Liver (tissue), 9 donors: Measurements from ENCODE around the gene NOSIP. TPM values are rescaled to one million over a fixed set of nuclear protein-coding genes. Genes with fewer than 3 reads are reported as not detected.

ENCODE experiments used
- DNase-seq: peaks from one replicate; pipeline ENCODE4 v3.0.0-alpha.2; 2017; ENCODE audit warnings: low spot score
- H3K27ac ChIP-seq, 2 donors: one replicate each; pipeline ENCODE4 v1.7.0; 2013; ENCODE audit warnings: inconsistent platforms in 2 of 2, low read length in 2 of 2, control low read depth in 1 of 2, low read depth in 1 of 2, mild to moderate bottlenecking in 1 of 2
- H3K27me3 ChIP-seq, 4 donors: one replicate each; pipeline versions ENCODE4 v1.6.1 to v1.7.0; 2013; ENCODE audit warnings: low read length in 3 of 4, inconsistent platforms in 1 of 4, mild to moderate bottlenecking in 1 of 4, moderate library complexity in 1 of 4; ENCODE audit not compliant: control insufficient read depth in 4 of 4, insufficient read depth in 4 of 4
- H3K36me3 ChIP-seq, 4 donors: one replicate each; pipeline versions ENCODE4 v1.6.1 to v1.7.0; 2013; ENCODE audit warnings: low read length in 3 of 4, mild to moderate bottlenecking in 3 of 4, low read depth in 1 of 4, moderate library complexity in 1 of 4; ENCODE audit not compliant: control insufficient read depth in 4 of 4, insufficient read depth in 3 of 4
- H3K4me1 ChIP-seq, 4 donors: one replicate each; pipeline versions ENCODE4 v1.6.1 to v1.7.0; 2013; ENCODE audit warnings: low read length in 3 of 4, mild to moderate bottlenecking in 3 of 4, moderate library complexity in 1 of 4; ENCODE audit not compliant: control insufficient read depth in 4 of 4, insufficient read depth in 4 of 4
- H3K4me3 ChIP-seq, 3 donors: one replicate each; pipeline versions ENCODE4 v1.6.1 to v1.7.0; 2013; ENCODE audit warnings: low read length in 3 of 3, control low read depth in 1 of 3, low read depth in 1 of 3, mild to moderate bottlenecking in 1 of 3
- H3K9ac ChIP-seq, 2 donors: one replicate each; pipeline ENCODE4 v1.7.0; 2013; ENCODE audit warnings: low read length in 2 of 2, mild to moderate bottlenecking in 2 of 2, moderate library complexity in 2 of 2, control low read depth in 1 of 2, low read depth in 1 of 2
- H3K9me3 ChIP-seq, 4 donors: one replicate each; pipeline versions ENCODE4 v1.6.1 to v1.7.0; 2013; ENCODE audit warnings: low read length in 3 of 4; ENCODE audit not compliant: control insufficient read depth in 4 of 4
- ATF3 ChIP-seq: IDR thresholded peaks from 2 replicates; pipeline ENCODE4 v1.6.1; 2016; ENCODE audit warnings: antibody characterized with exemption
- EGR1 ChIP-seq, 2 donors: IDR thresholded peaks; 2 replicates each; pipeline ENCODE4 v1.6.1; 2016 to 2018; ENCODE audit warnings: antibody characterized with exemption in 2 of 2, low read depth in 2 of 2
- FOXA1 ChIP-seq: IDR thresholded peaks from 2 replicates; pipeline ENCODE4 v1.6.1; 2016; ENCODE audit warnings: antibody characterized with exemption
- FOXA2 ChIP-seq: IDR thresholded peaks from 2 replicates; pipeline ENCODE4 v1.6.1; 2016; ENCODE audit warnings: antibody characterized with exemption
- GABPA ChIP-seq, 2 donors: IDR thresholded peaks in 1 of 2; conservative IDR thresholded peaks in 1 of 2; 2 replicates each; pipeline ENCODE4 v1.6.1; 2016; ENCODE audit warnings: antibody characterized with exemption in 2 of 2, mild to moderate bottlenecking in 1 of 2, moderate library complexity in 1 of 2
- HNF4A ChIP-seq, 2 donors: conservative IDR thresholded peaks; 2 replicates each; pipeline ENCODE4 v1.6.1; 2016; ENCODE audit warnings: antibody characterized with exemption in 2 of 2, mild to moderate bottlenecking in 2 of 2
- HNF4G ChIP-seq: IDR thresholded peaks from 2 replicates; pipeline ENCODE4 v1.6.1; 2016; ENCODE audit warnings: antibody characterized with exemption
- JUND ChIP-seq, 2 donors: IDR thresholded peaks; 2 replicates each; pipeline ENCODE4 v1.6.1; 2016; ENCODE audit warnings: antibody characterized with exemption in 2 of 2
- MAX ChIP-seq: IDR thresholded peaks from 2 replicates; pipeline ENCODE4 v1.6.1; 2016; ENCODE audit warnings: antibody characterized with exemption
- NR2F2 ChIP-seq: IDR thresholded peaks from 2 replicates; pipeline ENCODE4 v1.6.1; 2016; ENCODE audit warnings: antibody characterized with exemption
- RAD21 ChIP-seq, 2 donors: IDR thresholded peaks; 2 replicates each; pipeline ENCODE4 v1.6.1; 2016; ENCODE audit warnings: antibody characterized with exemption in 2 of 2, mild to moderate bottlenecking in 2 of 2
- RXRA ChIP-seq, 2 donors: IDR thresholded peaks; 2 replicates each; pipeline ENCODE4 v1.6.1; 2017 to 2018; ENCODE audit warnings: antibody characterized with exemption in 2 of 2, mild to moderate bottlenecking in 1 of 2
- SP1 ChIP-seq: IDR thresholded peaks from 2 replicates; pipeline ENCODE4 v1.6.1; 2018; ENCODE audit warnings: antibody characterized with exemption, mild to moderate bottlenecking
- TAF1 ChIP-seq: conservative IDR thresholded peaks from 2 replicates; pipeline ENCODE4 v1.6.1; 2016; ENCODE audit warnings: antibody characterized with exemption, mild to moderate bottlenecking
- YY1 ChIP-seq: IDR thresholded peaks from 2 replicates; pipeline ENCODE4 v1.6.1; 2016; ENCODE audit warnings: antibody characterized with exemption, mild to moderate bottlenecking
- ZBTB33 ChIP-seq: IDR thresholded peaks from 2 replicates; pipeline ENCODE4 v1.6.1; 2016; ENCODE audit warnings: antibody characterized with exemption
- WGBS: extraction: QIAGEN DNeasy Blood & Tissue Kit; methylation state at CpG from one replicate; pipeline ENCODE4 v1.1.7; 2013; 5-methylcytosine and 5-hydroxymethylcytosine counted together
- polyA plus RNA-seq, 2 donors: library from polyadenylated mRNA; stranded (reverse) in 1 of 2; unstranded in 1 of 2; fragments of 200-250 nt in 1 of 2; fragments of >200 nt in 1 of 2; fragmentation: Nextera tagmentation in 1 of 2; extraction: Ambion mirVana in 1 of 2; gene quantifications; one replicate each; pipeline versions ENCODE4 v1.2.1 to v1.2.3, GENCODE V29; 2013 to 2015
- total RNA-seq, 2 donors: library from RNA; depleted of rRNA; stranded (reverse); fragments of >200 nt; gene quantifications; one replicate each; pipeline ENCODE4 v1.2.3, GENCODE V29; 2014
- TF ChIP-seq, protein P1 (sequence below): IDR thresholded peaks from 2 replicates; pipeline ENCODE4 v1.6.1; 2016; ENCODE audit warnings: antibody characterized with exemption, mild to moderate bottlenecking
- TF ChIP-seq, protein P2 (sequence below): fragments of 150-350 bp; IDR thresholded peaks from 2 replicates; pipeline ENCODE4 v1.5.1; 2017; ENCODE audit warnings: improper control_type of control experiment, low read depth, low read length; ENCODE audit not compliant: missing input control
- donor health status: healthy.
- donor health status: healthy.
- donor health status: healthy.
- donor health status: healthy.
- donor health status: healthy.

The NOSIP gene
- total and polyA plus RNA-seq, 4 donors: 19.3 to 45.2 (median 30.5) TPM

- Histone ChIP-seq H3K4me3 (no peak overlapping the region), H3K27me3 (no peaks in the 10 kb centered on the region), H3K4me1 (peaks cover 0 to 7% (median 6%) of the 10 kb centered on the region in 4 donors), H3K9ac (no peak overlapping the region), H3K27ac (peak overlapping the region in 1 of 2 donors; percentile 50), H3K9me3 (no peaks in the 10 kb centered on the region), H3K36me3 (peaks cover 7 to 27% (median 12%) of the 10 kb centered on the region in 4 donors)
- WGBS: 71% methylated on average over 10 of the region's 10 CpGs
- no peak for DNase-seq
- TF ChIP-seq TAF1 (no peak), HNF4G (peak; percentile 35), FOXA2 (no peak), HNF4A (conservative IDR thresholded peaks at IDR 0.05) (peak; percentile 52 to 61), YY1 (no peak), FOXA1 (no peak), ZBTB33 (no peak), RAD21 (IDR thresholded peaks at IDR 0.05) (no peak), GABPA (IDR thresholded peaks at IDR 0.05 in 1 of 2, conservative IDR thresholded peaks at IDR 0.05 in 1 of 2) (no peak), MAX (no peak), NR2F2 (no peak), JUND (IDR thresholded peaks at IDR 0.05) (no peak), EGR1 (IDR thresholded peaks at IDR 0.05; ENCODE audit: low read depth in 2 of 2) (no peak), SP1 (no peak), RXRA (IDR thresholded peaks at IDR 0.05) (peak in 1 of 2 donors; percentile 7), ATF3 (no peak)
- TF ChIP-seq, protein P1, sequence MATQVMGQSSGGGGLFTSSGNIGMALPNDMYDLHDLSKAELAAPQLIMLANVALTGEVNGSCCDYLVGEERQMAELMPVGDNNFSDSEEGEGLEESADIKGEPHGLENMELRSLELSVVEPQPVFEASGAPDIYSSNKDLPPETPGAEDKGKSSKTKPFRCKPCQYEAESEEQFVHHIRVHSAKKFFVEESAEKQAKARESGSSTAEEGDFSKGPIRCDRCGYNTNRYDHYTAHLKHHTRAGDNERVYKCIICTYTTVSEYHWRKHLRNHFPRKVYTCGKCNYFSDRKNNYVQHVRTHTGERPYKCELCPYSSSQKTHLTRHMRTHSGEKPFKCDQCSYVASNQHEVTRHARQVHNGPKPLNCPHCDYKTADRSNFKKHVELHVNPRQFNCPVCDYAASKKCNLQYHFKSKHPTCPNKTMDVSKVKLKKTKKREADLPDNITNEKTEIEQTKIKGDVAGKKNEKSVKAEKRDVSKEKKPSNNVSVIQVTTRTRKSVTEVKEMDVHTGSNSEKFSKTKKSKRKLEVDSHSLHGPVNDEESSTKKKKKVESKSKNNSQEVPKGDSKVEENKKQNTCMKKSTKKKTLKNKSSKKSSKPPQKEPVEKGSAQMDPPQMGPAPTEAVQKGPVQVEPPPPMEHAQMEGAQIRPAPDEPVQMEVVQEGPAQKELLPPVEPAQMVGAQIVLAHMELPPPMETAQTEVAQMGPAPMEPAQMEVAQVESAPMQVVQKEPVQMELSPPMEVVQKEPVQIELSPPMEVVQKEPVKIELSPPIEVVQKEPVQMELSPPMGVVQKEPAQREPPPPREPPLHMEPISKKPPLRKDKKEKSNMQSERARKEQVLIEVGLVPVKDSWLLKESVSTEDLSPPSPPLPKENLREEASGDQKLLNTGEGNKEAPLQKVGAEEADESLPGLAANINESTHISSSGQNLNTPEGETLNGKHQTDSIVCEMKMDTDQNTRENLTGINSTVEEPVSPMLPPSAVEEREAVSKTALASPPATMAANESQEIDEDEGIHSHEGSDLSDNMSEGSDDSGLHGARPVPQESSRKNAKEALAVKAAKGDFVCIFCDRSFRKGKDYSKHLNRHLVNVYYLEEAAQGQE: no peak
- TF ChIP-seq, protein P2, sequence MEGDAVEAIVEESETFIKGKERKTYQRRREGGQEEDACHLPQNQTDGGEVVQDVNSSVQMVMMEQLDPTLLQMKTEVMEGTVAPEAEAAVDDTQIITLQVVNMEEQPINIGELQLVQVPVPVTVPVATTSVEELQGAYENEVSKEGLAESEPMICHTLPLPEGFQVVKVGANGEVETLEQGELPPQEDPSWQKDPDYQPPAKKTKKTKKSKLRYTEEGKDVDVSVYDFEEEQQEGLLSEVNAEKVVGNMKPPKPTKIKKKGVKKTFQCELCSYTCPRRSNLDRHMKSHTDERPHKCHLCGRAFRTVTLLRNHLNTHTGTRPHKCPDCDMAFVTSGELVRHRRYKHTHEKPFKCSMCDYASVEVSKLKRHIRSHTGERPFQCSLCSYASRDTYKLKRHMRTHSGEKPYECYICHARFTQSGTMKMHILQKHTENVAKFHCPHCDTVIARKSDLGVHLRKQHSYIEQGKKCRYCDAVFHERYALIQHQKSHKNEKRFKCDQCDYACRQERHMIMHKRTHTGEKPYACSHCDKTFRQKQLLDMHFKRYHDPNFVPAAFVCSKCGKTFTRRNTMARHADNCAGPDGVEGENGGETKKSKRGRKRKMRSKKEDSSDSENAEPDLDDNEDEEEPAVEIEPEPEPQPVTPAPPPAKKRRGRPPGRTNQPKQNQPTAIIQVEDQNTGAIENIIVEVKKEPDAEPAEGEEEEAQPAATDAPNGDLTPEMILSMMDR: no peak
Measured at GRCh38 chr19:49553451-49554271, 26.7 kb downstream of the NOSIP start.
